Liver (tissue), 3 donors: Measurements from ENCODE around the gene PATJ.

Source experiments
- ATF3 ChIP-seq: IDR thresholded peaks from 2 replicates; pipeline ENCODE4 v1.6.1; 2016; ENCODE audit warnings: antibody characterized with exemption
- CTCF ChIP-seq: fragments of 150-350 bp; IDR thresholded peaks from 2 replicates; pipeline ENCODE4 v1.5.1; 2017; ENCODE audit warnings: improper control_type of control experiment, low read depth, low read length; ENCODE audit not compliant: missing input control
- EGR1 ChIP-seq, 2 donors: IDR thresholded peaks; 2 replicates each; pipeline ENCODE4 v1.6.1; 2016 to 2018; ENCODE audit warnings: antibody characterized with exemption in 2 of 2, low read depth in 2 of 2
- FOXA1 ChIP-seq: IDR thresholded peaks from 2 replicates; pipeline ENCODE4 v1.6.1; 2016; ENCODE audit warnings: antibody characterized with exemption
- GABPA ChIP-seq, 2 donors: IDR thresholded peaks in 1 of 2; conservative IDR thresholded peaks in 1 of 2; 2 replicates each; pipeline ENCODE4 v1.6.1; 2016; ENCODE audit warnings: antibody characterized with exemption in 2 of 2, mild to moderate bottlenecking in 1 of 2, moderate library complexity in 1 of 2
- JUND ChIP-seq, 2 donors: IDR thresholded peaks; 2 replicates each; pipeline ENCODE4 v1.6.1; 2016; ENCODE audit warnings: antibody characterized with exemption in 2 of 2
- MAX ChIP-seq: IDR thresholded peaks from 2 replicates; pipeline ENCODE4 v1.6.1; 2016; ENCODE audit warnings: antibody characterized with exemption
- RAD21 ChIP-seq, 2 donors: IDR thresholded peaks; 2 replicates each; pipeline ENCODE4 v1.6.1; 2016; ENCODE audit warnings: antibody characterized with exemption in 2 of 2, mild to moderate bottlenecking in 2 of 2
- REST ChIP-seq: IDR thresholded peaks from 2 replicates; pipeline ENCODE4 v1.6.1; 2016; ENCODE audit warnings: antibody characterized with exemption, mild to moderate bottlenecking
- SP1 ChIP-seq: IDR thresholded peaks from 2 replicates; pipeline ENCODE4 v1.6.1; 2018; ENCODE audit warnings: antibody characterized with exemption, mild to moderate bottlenecking
- TAF1 ChIP-seq: conservative IDR thresholded peaks from 2 replicates; pipeline ENCODE4 v1.6.1; 2016; ENCODE audit warnings: antibody characterized with exemption, mild to moderate bottlenecking
- donor health status: healthy.
- donor health status: healthy.

- no peak for TF ChIP-seq CTCF
- TF ChIP-seq SP1: no peak
- TF ChIP-seq MAX: no peak
- no peak for TF ChIP-seq TAF1
- TF ChIP-seq RAD21 (IDR thresholded peaks at IDR 0.05): no peak
- no peak for TF ChIP-seq REST
- TF ChIP-seq FOXA1: no peak
- TF ChIP-seq JUND (IDR thresholded peaks at IDR 0.05): no peak
- no peak for TF ChIP-seq GABPA (IDR thresholded peaks at IDR 0.05 in 1 of 2, conservative IDR thresholded peaks at IDR 0.05 in 1 of 2)
- no peak for TF ChIP-seq ATF3
- no peak for TF ChIP-seq EGR1 (IDR thresholded peaks at IDR 0.05; ENCODE audit: low read depth in 2 of 2)
Measured at GRCh38 chr1:62176597-62177312, 434.5 kb downstream of the PATJ start.
